Endodermal cell (in vitro differentiated cells): ENCODE data around the gene SGCG. TPM values are rescaled to one million over a fixed set of nuclear protein-coding genes. Genes with fewer than 3 reads are reported as not detected.

Experiments
- DNase-seq: peaks from one replicate; pipeline ENCODE4 v3.0.0-alpha.2; 2017
- H3K27ac ChIP-seq: 2 replicates; pipeline ENCODE4 v1.5.1; 2013; ENCODE audit warnings: mild to moderate bottlenecking, low read depth, low read length, moderate library complexity
- H3K27me3 ChIP-seq: 2 replicates; pipeline ENCODE4 v1.6.1; 2013; ENCODE audit warnings: mild to moderate bottlenecking, low read length, moderate library complexity; ENCODE audit not compliant: insufficient read depth, control insufficient read depth, poor library complexity, severe bottlenecking
- H3K36me3 ChIP-seq: 2 replicates; pipeline ENCODE4 v1.7.0; 2013; ENCODE audit warnings: mild to moderate bottlenecking, low read length, moderate library complexity; ENCODE audit not compliant: control insufficient read depth, insufficient read depth
- H3K4me1 ChIP-seq: one replicate; pipeline ENCODE4 v1.7.0; 2013; ENCODE audit warnings: low read length; ENCODE audit not compliant: control insufficient read depth, insufficient read depth
- H3K4me3 ChIP-seq: 2 replicates; pipeline ENCODE4 v1.5.1; 2013; ENCODE audit warnings: mild to moderate bottlenecking, low read length, moderate library complexity
- H3K9ac ChIP-seq: 2 replicates; pipeline ENCODE4 v1.6.1; 2013; ENCODE audit warnings: mild to moderate bottlenecking, low read length, moderate library complexity; ENCODE audit not compliant: poor library complexity, severe bottlenecking; ENCODE audit errors: extremely low read depth
- H3K9me3 ChIP-seq: 2 replicates; pipeline ENCODE4 v1.6.1; 2013; ENCODE audit warnings: mild to moderate bottlenecking, low read length, moderate library complexity; ENCODE audit not compliant: control insufficient read depth
- H3K27ac Mint-ChIP-seq: 2 replicates; pipeline ENCODE4 v1.8.0; 2020; ENCODE audit warnings: mixed read lengths
- H3K27me3 Mint-ChIP-seq: 2 replicates; pipeline ENCODE4 v1.8.0; 2021; ENCODE audit warnings: mild to moderate bottlenecking, mixed read lengths; ENCODE audit not compliant: insufficient read depth
- H3K36me3 Mint-ChIP-seq: 2 replicates; pipeline ENCODE4 v1.8.0; 2020; ENCODE audit warnings: low read depth, mixed read lengths
- H3K4me1 Mint-ChIP-seq: 2 replicates; pipeline ENCODE4 v1.8.0; 2020; ENCODE audit warnings: mixed read lengths
- H3K4me3 Mint-ChIP-seq: 2 replicates; pipeline ENCODE4 v1.8.0; 2020; ENCODE audit warnings: mild to moderate bottlenecking, moderate library complexity, mixed read lengths
- H3K9me3 Mint-ChIP-seq: 2 replicates; pipeline ENCODE4 v1.8.0; 2020; ENCODE audit warnings: mild to moderate bottlenecking, mixed read lengths
- WGBS, 2 experiments: methylation state at CpG; one replicate each; pipeline versions ENCODE4 v1.1.5 to v1.1.7; 2013; ENCODE audit warnings: missing lambda C conversion rate in 2 of 2, mixed read lengths in 1 of 2; ENCODE audit not compliant: insufficient coverage in 1 of 2, insufficient read length in 1 of 2; 5-methylcytosine and 5-hydroxymethylcytosine counted together
- long read RNA-seq, 4 experiments: library from polyadenylated mRNA in 2 of 4; library from RNA in 1 of 4; library from capped mRNA in 1 of 4; stranded (forward) in 3 of 4; unstranded in 1 of 4; transcript quantifications; one replicate each; pipeline ENCODE4 v2.0.0, GENCODE V29; 2020 to 2021; ENCODE audit warnings: inconsistent platforms in 1 of 4
- polyA plus RNA-seq, 2 experiments: library from polyadenylated mRNA; stranded (reverse); fragments of 50-300 nt; gene quantifications; one replicate each; pipeline ENCODE4 v1.2.3, GENCODE V29; 2013
- total RNA-seq, 2 donors: library from RNA; stranded (reverse); fragmentation: NEBNext Ultra II Directional in 1 of 2; extraction: Animal tissue kit (Norgen Biotek cat#: 25700) in 1 of 2; gene quantifications; 2 replicates in 1 of 2; 3 replicates in 1 of 2; pipeline ENCODE4 v1.2.1, GENCODE V29; 2021
- TF ChIP-seq, protein P1 (sequence below): fragments of 200-600 bp; sonication (generic); conservative IDR thresholded peaks from 2 replicates; pipeline ENCODE4 v1.5.0; 2021; ENCODE audit warnings: antibody characterized with exemption, mild to moderate bottlenecking

SGCG gene, protein sequence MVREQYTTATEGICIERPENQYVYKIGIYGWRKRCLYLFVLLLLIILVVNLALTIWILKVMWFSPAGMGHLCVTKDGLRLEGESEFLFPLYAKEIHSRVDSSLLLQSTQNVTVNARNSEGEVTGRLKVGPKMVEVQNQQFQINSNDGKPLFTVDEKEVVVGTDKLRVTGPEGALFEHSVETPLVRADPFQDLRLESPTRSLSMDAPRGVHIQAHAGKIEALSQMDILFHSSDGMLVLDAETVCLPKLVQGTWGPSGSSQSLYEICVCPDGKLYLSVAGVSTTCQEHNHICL
- total RNA-seq: under 1 TPM; 0.15 to 0.27 TPM
- 0.18 TPM for polyA plus RNA-seq (2013, experiment 1 of 2)
- 0.54 TPM for polyA plus RNA-seq (2013, experiment 2 of 2)
- long read RNA-seq, experiment 1: 0 reads
- long read RNA-seq, experiment 2: 0 reads
- long read RNA-seq, experiment 3, partial matches to known transcripts: 0 of 1 reads
- long read RNA-seq, experiment 3, other reads (novel, unspliced or antisense): 1 of 1 reads
- long read RNA-seq, experiment 4, partial matches to known transcripts: 0 of 1 reads
- long read RNA-seq, experiment 4, other reads (novel, unspliced or antisense): 1 of 1 reads

DNA sequence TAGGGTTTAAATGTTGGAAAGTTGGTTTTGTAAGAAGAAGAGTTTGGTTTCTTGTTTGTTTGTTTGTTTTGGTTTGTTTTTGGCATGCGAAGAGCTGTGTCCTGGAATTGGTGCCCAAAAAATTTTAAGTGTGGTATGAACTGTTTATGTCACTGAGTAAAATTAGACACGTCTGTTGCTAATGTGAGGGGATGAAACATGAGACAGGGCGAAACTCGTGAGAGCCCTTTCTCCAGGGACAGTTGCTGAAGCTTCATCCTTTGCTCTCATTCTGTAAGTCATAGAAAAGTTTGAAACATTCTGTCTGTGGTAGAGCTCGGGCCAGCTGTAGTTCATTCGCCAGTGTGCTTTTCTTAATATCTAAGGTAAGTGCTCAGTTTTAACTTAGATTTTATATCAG lies at the start of gene SGCG:
TSS of gene SGCG (plus strand) at position 269 of the 400 bp plus-strand sequence. CDS start 22,716 bp downstream, outside the sequence.
- H3K27me3 ChIP-seq: no peaks in the 10 kb centered on the region
- H3K9me3 ChIP-seq: no peaks in the 10 kb centered on the region
- no peak for DNase-seq
- H3K4me1 ChIP-seq: no peaks in the 10 kb centered on the region
- H3K27me3 Mint-ChIP-seq: no peaks in the 10 kb centered on the region
- H3K9me3 Mint-ChIP-seq: no peaks in the 10 kb centered on the region
- 83 to 97% methylated on average over 3 to 6 of the region's 6 CpGs for WGBS, 2 experiments
- H3K4me1 Mint-ChIP-seq: no peaks in the 10 kb centered on the region
- no peak within 1 kb of the TSS for H3K27ac ChIP-seq
- H3K4me3 Mint-ChIP-seq: no peak within 1 kb of the TSS
- TF ChIP-seq, protein P1, sequence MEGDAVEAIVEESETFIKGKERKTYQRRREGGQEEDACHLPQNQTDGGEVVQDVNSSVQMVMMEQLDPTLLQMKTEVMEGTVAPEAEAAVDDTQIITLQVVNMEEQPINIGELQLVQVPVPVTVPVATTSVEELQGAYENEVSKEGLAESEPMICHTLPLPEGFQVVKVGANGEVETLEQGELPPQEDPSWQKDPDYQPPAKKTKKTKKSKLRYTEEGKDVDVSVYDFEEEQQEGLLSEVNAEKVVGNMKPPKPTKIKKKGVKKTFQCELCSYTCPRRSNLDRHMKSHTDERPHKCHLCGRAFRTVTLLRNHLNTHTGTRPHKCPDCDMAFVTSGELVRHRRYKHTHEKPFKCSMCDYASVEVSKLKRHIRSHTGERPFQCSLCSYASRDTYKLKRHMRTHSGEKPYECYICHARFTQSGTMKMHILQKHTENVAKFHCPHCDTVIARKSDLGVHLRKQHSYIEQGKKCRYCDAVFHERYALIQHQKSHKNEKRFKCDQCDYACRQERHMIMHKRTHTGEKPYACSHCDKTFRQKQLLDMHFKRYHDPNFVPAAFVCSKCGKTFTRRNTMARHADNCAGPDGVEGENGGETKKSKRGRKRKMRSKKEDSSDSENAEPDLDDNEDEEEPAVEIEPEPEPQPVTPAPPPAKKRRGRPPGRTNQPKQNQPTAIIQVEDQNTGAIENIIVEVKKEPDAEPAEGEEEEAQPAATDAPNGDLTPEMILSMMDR: no peak
- no peaks in the 10 kb centered on the region for H3K36me3 Mint-ChIP-seq
- no peak within 1 kb of the TSS for H3K27ac Mint-ChIP-seq
- no peak within 1 kb of the TSS for H3K4me3 ChIP-seq
- H3K9ac ChIP-seq: no peak within 1 kb of the TSS
- no peaks in the 10 kb centered on the region for H3K36me3 ChIP-seq

DNA sequence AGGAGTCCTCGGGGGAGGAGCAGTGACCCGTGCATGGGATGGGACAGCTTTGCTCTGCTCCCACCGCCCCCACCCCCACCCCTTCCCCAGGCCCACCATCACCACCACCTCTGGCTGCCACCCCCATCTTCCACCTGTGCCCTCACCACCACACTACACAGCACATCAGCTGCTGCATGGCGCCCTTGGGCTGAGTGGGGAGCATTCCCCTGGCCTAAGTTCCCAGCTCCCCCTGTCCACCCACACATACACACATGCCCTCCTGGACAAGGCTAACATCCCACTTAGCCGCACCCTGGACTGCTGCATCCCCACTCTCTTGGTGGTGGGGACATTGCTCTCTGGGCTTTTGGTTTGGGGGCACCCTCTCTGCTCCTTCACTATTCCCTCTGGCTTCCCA lies 46.2 kb upstream of the SGCG start:
- Mint-ChIP-seq H3K4me3 (no peak overlapping the region), H3K9me3 (no peaks in the 10 kb centered on the region), H3K4me1 (no peaks in the 10 kb centered on the region), H3K27me3 (no peaks in the 10 kb centered on the region), H3K36me3 (no peaks in the 10 kb centered on the region), H3K27ac (no peak overlapping the region)
- no peaks in the 10 kb centered on the region for H3K27me3 ChIP-seq
- TF ChIP-seq, protein P1: no peak
- H3K9ac ChIP-seq: no peak overlapping the region
- no peaks in the 10 kb centered on the region for H3K4me1 ChIP-seq
- 83% methylated on average over 1 to 3 of the region's 5 CpGs for WGBS, 2 experiments
- no peak overlapping the region for H3K4me3 ChIP-seq
- H3K36me3 ChIP-seq: no peaks in the 10 kb centered on the region
- no peak for DNase-seq
- H3K9me3 ChIP-seq: no peaks in the 10 kb centered on the region
- no peak overlapping the region for H3K27ac ChIP-seq

DNA sequence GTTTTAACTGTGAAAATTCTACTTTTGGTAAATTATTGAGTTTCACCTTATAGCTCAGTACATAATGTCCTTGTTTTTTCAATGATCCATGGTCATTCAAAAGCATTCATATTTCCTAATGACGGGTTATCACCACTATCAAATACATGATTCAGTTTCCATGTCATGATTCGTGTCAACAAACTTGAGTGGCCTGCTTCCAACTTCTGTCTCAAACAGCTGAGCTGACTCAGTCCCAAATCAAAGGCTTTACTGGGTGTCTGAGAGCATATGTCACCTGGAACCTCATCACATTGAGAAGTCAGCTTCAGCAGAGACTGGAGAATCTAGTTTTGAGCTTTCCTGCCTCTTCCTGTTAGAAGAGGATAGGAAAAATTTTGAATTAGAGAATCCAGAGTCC lies 40.3 kb upstream of the SGCG start:
- WGBS, 2 experiments: 87 to 94% methylated on average over 2 of the region's 2 CpGs
- Mint-ChIP-seq H3K27ac (no peak overlapping the region), H3K4me3 (no peak overlapping the region), H3K9me3 (peaks cover 27% of the 10 kb centered on the region), H3K27me3 (peaks cover 1% of the 10 kb centered on the region), H3K4me1 (no peaks in the 10 kb centered on the region), H3K36me3 (no peaks in the 10 kb centered on the region)
- Histone ChIP-seq H3K27ac (no peak overlapping the region), H3K9me3 (no peaks in the 10 kb centered on the region), H3K36me3 (no peaks in the 10 kb centered on the region), H3K27me3 (no peaks in the 10 kb centered on the region), H3K4me3 (no peak overlapping the region), H3K4me1 (no peaks in the 10 kb centered on the region), H3K9ac (no peak overlapping the region)
- no peak for DNase-seq
- TF ChIP-seq, protein P1: no peak
